SU-DHL-6 (cell line): ENCODE data around the gene RPS6KB2.

ENCODE experiments used
- H2AFZ ChIP-seq: fragments of 200-600 bp; sonication (generic); 2 replicates; pipeline ENCODE4 v1.6.1; 2014; ENCODE audit warnings: low read depth, mild to moderate bottlenecking, moderate library complexity, mixed read lengths, antibody characterized with exemption, low read length; ENCODE audit not compliant: severe bottlenecking
- H3F3A ChIP-seq: fragments of 200-600 bp; shearing (Covaris generic); 2 replicates; pipeline ENCODE4 v1.6.0; 2016; ENCODE audit warnings: antibody characterized with exemption, mild to moderate bottlenecking; ENCODE audit not compliant: insufficient read depth
- H3K27ac ChIP-seq: fragments of 200-600 bp; sonication (generic); 2 replicates; pipeline ENCODE4 v1.5.1; 2016; ENCODE audit warnings: low read depth, mild to moderate bottlenecking, low read length, moderate library complexity, mixed read lengths
- H3K27me3 ChIP-seq: fragments of 200-600 bp; sonication (generic), shearing (Covaris generic); 2 replicates; pipeline ENCODE4 v1.6.0; 2014; ENCODE audit warnings: mild to moderate bottlenecking, low read length
- H3K36me3 ChIP-seq: fragments of 200-600 bp; sonication (generic); 2 replicates; pipeline ENCODE4 v1.6.1; 2014; ENCODE audit warnings: mild to moderate bottlenecking, low read length, mixed read lengths
- H3K4me2 ChIP-seq: fragments of 300-600, 200-600 bp; shearing (Covaris generic), sonication (generic); 2 replicates; pipeline ENCODE4 v1.6.0; 2014; ENCODE audit warnings: low read length, low read depth, mild to moderate bottlenecking; ENCODE audit not compliant: poor library complexity, severe bottlenecking
- H3K4me3 ChIP-seq: fragments of 200-600 bp; sonication (generic); 2 replicates; pipeline ENCODE4 v1.5.1; 2014; ENCODE audit warnings: antibody characterized with exemption, low read length, mild to moderate bottlenecking, mixed read lengths; ENCODE audit not compliant: insufficient read depth, poor library complexity, severe bottlenecking
- H3K79me2 ChIP-seq: fragments of 200-600 bp; sonication (generic); 2 replicates; pipeline ENCODE4 v1.6.1; 2014; ENCODE audit warnings: mild to moderate bottlenecking, low read length, moderate library complexity; ENCODE audit not compliant: insufficient read depth
- H3K9ac ChIP-seq: fragments of 200-600 bp; sonication (generic); 2 replicates; pipeline ENCODE4 v1.7.0; 2014; ENCODE audit warnings: mild to moderate bottlenecking, low read length
- H3K9me2 ChIP-seq: fragments of 200-600 bp; sonication (generic); replicated peaks from 2 replicates; pipeline ENCODE4 v1.6.1; 2014; ENCODE audit warnings: low read length; ENCODE audit not compliant: insufficient read depth
- H3K9me3 ChIP-seq: fragments of 200-600 bp; sonication (generic); 2 replicates; pipeline ENCODE4 v1.6.1; 2014; ENCODE audit warnings: low read length, mixed read lengths; ENCODE audit not compliant: insufficient read depth
- H4K20me1 ChIP-seq: fragments of 200-600 bp; sonication (generic); 2 replicates; pipeline ENCODE4 v1.6.1; 2014; ENCODE audit warnings: low read depth, mild to moderate bottlenecking, antibody characterized with exemption, low read length, moderate library complexity, mixed read lengths
- EZH2phosphoT487 ChIP-seq: fragments of 200-600 bp; sonication (generic), shearing (Covaris generic); conservative IDR thresholded peaks from 2 replicates; pipeline ENCODE4 v1.6.1; 2018; ENCODE audit warnings: mild to moderate bottlenecking, antibody characterized with exemption, low read length, moderate library complexity, mixed read lengths
- TF ChIP-seq, protein P1 (sequence below): fragments of 200-600 bp; sonication (generic); IDR thresholded peaks from one replicate; pipeline ENCODE4 v1.5.1; 2017; ENCODE audit warnings: antibody characterized with exemption, mild to moderate bottlenecking, low read length, moderate library complexity; ENCODE audit not compliant: insufficient read depth, poor library complexity, severe bottlenecking

Gene RPS6KB2

GRCh38 chr11:67455054-67455453 is 26.8 kb downstream of the RPS6KB2 start, which contains the start of gene CABP4:
Gene CABP4 (plus strand): TSS chr11:67455354. CDS start chr11:67455424, 70 bp downstream.
- Histone ChIP-seq H3K9ac (no peak within 1 kb of the TSS), H3K9me2 (no peaks in the 10 kb centered on the region), H3K27ac (no peak within 1 kb of the TSS), H3K9me3 (no peaks in the 10 kb centered on the region), H3K4me3 (no peak within 1 kb of the TSS), H3F3A (peaks cover 16% of the 10 kb centered on the region), H4K20me1 (no peaks in the 10 kb centered on the region), H3K36me3 (no peaks in the 10 kb centered on the region), H3K27me3 (no peaks in the 10 kb centered on the region), H3K4me2 (no peak within 1 kb of the TSS), H2AFZ (no peak within 1 kb of the TSS), H3K79me2 (no peaks in the 10 kb centered on the region)
- no peak for TF ChIP-seq EZH2phosphoT487
- TF ChIP-seq, protein P1, sequence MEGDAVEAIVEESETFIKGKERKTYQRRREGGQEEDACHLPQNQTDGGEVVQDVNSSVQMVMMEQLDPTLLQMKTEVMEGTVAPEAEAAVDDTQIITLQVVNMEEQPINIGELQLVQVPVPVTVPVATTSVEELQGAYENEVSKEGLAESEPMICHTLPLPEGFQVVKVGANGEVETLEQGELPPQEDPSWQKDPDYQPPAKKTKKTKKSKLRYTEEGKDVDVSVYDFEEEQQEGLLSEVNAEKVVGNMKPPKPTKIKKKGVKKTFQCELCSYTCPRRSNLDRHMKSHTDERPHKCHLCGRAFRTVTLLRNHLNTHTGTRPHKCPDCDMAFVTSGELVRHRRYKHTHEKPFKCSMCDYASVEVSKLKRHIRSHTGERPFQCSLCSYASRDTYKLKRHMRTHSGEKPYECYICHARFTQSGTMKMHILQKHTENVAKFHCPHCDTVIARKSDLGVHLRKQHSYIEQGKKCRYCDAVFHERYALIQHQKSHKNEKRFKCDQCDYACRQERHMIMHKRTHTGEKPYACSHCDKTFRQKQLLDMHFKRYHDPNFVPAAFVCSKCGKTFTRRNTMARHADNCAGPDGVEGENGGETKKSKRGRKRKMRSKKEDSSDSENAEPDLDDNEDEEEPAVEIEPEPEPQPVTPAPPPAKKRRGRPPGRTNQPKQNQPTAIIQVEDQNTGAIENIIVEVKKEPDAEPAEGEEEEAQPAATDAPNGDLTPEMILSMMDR, result no peak

DNA sequence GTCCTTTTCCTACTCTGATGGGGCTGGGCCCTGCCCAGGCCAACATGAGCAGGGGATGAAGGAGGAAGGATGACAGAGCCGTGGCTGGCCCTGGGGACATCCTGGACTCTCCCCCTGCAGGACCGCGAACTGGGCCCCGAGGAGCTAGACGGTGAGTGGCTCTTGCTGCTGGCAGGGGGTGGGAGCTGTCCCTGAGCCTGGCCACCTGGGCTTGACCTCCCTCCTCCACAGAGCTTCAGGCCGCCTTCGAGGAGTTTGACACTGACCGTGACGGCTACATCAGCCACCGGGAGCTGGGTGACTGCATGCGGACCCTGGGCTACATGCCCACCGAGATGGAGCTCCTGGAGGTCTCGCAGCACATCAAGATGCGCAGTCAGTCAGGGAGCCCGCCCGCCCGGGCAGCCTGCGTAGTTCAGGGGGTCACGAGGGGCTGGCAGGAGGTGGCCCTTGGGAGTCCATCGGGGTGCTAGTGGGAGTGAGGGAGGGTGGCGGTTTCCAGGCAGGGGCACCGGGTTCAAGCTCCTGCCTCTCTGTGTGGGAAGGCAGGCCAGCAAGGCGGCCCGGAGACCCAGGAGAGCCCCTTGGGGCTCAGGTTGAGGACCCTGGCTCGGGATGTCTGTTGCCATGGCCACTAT is 27.9 kb downstream of the RPS6KB2 start:
- TF ChIP-seq, protein P1, result no peak
- no peak for TF ChIP-seq EZH2phosphoT487
- Histone ChIP-seq H3F3A (peaks cover 26% of the 10 kb centered on the region), H3K9ac (no peak overlapping the region), H3K27ac (no peak overlapping the region), H3K27me3 (no peaks in the 10 kb centered on the region), H3K4me2 (no peak overlapping the region), H3K9me3 (no peaks in the 10 kb centered on the region), H4K20me1 (no peaks in the 10 kb centered on the region), H3K36me3 (no peaks in the 10 kb centered on the region), H3K79me2 (no peaks in the 10 kb centered on the region), H3K4me3 (no peak overlapping the region), H2AFZ (no peak overlapping the region), H3K9me2 (no peaks in the 10 kb centered on the region)

GRCh38 chr11:67457453-67457852 is 29.2 kb downstream of the RPS6KB2 start:
- H3K36me3 ChIP-seq, result no peaks in the 10 kb centered on the region
- H4K20me1 ChIP-seq, result no peaks in the 10 kb centered on the region
- peaks cover 35% of the 10 kb centered on the region for H3F3A ChIP-seq
- no peaks in the 10 kb centered on the region for H3K9me3 ChIP-seq
- no peak overlapping the region for H3K4me2 ChIP-seq
- H3K79me2 ChIP-seq, result no peaks in the 10 kb centered on the region
- H3K9ac ChIP-seq, result no peak overlapping the region
- no peak overlapping the region for H3K27ac ChIP-seq
- no peaks in the 10 kb centered on the region for H3K27me3 ChIP-seq
- no peak for TF ChIP-seq EZH2phosphoT487
- TF ChIP-seq, protein P1, result no peak
- no peak overlapping the region for H2AFZ ChIP-seq
- no peaks in the 10 kb centered on the region for H3K9me2 ChIP-seq
- no peak overlapping the region for H3K4me3 ChIP-seq
